Esophagus muscularis mucosa (tissue), 4 donors: ENCODE measurements around the gene CDH2.

Source experiments
- CTCF ChIP-seq, 3 experiments: fragments of 200-600 bp in 2 of 3; fragments of 450-650 bp in 1 of 3; sonication (generic) in 2 of 3; IDR thresholded peaks; one replicate each; pipeline ENCODE4 v1.5.1; 2017 to 2019; ENCODE audit warnings: antibody characterized with exemption in 3 of 3, mild to moderate bottlenecking in 2 of 3, moderate library complexity in 1 of 3
- EP300 ChIP-seq: sonication (generic); formaldehyde crosslinking; IDR thresholded peaks from one replicate; pipeline ENCODE4 v1.6.1; 2017; ENCODE audit warnings: antibody characterized with exemption
- POLR2A ChIP-seq: fragments of 450-650 bp; IDR thresholded peaks from one replicate; pipeline ENCODE4 v1.6.1; 2017; ENCODE audit warnings: antibody characterized with exemption, moderate library complexity, mild to moderate bottlenecking, low read depth
- POLR2AphosphoS5 ChIP-seq, 2 donors: sonication (generic); formaldehyde crosslinking; IDR thresholded peaks; one replicate each; pipeline ENCODE4 v1.6.1; 2017; ENCODE audit warnings: antibody characterized with exemption in 2 of 2

GRCh38 chr18:27901424-27902226 is 275.3 kb downstream of the CDH2 start:
- no peak for TF ChIP-seq POLR2A
- no peak for TF ChIP-seq CTCF (IDR thresholded peaks at IDR 0.05)
- no peak for TF ChIP-seq POLR2AphosphoS5 (IDR thresholded peaks at IDR 0.05)
- TF ChIP-seq EP300: no peak
